K562 (cell line): ENCODE data around the gene FXYD1. TPM values are rescaled to one million over a fixed set of nuclear protein-coding genes. Genes with fewer than 3 reads are reported as not detected.

Experiments used
- ATF7 ChIP-seq: fragments of 450-650 bp; IDR thresholded peaks from 2 replicates; pipeline ENCODE4 v1.7.1; 2014; ENCODE audit warnings: mild to moderate bottlenecking, moderate library complexity
- ERF ChIP-seq: fragments of 450-650 bp; formaldehyde crosslinking; IDR thresholded peaks from 2 replicates; pipeline ENCODE4 v1.4.0; 2020; ENCODE audit warnings: mild to moderate bottlenecking, mixed read lengths
- GABPB1 ChIP-seq: sonication (generic); formaldehyde crosslinking; IDR thresholded peaks from 2 replicates; pipeline ENCODE4 v1.8.0; 2022; ENCODE audit warnings: mild to moderate bottlenecking, missing genetic modification reagents
- HDGF ChIP-seq: fragments of 450-650 bp; IDR thresholded peaks from 2 replicates; pipeline ENCODE4 v1.6.1; 2016
- HLTF ChIP-seq: fragments of 450-650 bp; IDR thresholded peaks from 2 replicates; pipeline ENCODE4 v1.6.1; 2016
- KLF13 ChIP-seq: fragments of 450-650 bp; IDR thresholded peaks from 2 replicates; pipeline ENCODE4 v1.6.1; 2016; ENCODE audit warnings: missing genetic modification characterization, low read depth, mild to moderate bottlenecking, missing compliant biosample characterization, moderate library complexity, borderline replicate concordance
- MEF2D ChIP-seq: conservative IDR thresholded peaks from 2 replicates; pipeline ENCODE4 v1.6.1; 2016; ENCODE audit warnings: low read depth, missing genetic modification characterization, missing compliant biosample characterization
- OTX1 ChIP-seq: fragments of 450-650 bp; formaldehyde crosslinking; IDR thresholded peaks from 2 replicates; pipeline ENCODE4 v1.4.0; 2022; ENCODE audit warnings: mild to moderate bottlenecking
- SUPT5H ChIP-seq: fragments of 450-650 bp; IDR thresholded peaks from 2 replicates; pipeline ENCODE4 v1.6.1; 2016
- TAF15 ChIP-seq: fragments of 200-400 bp; formaldehyde crosslinking; IDR thresholded peaks from 2 replicates; pipeline ENCODE4 v1.6.1; 2017; ENCODE audit warnings: mild to moderate bottlenecking, low read depth, low read length, moderate library complexity
- TEAD4 ChIP-seq, 2 experiments: sonication (generic) in 1 of 2; formaldehyde crosslinking in 1 of 2; IDR thresholded peaks; 2 replicates each; pipeline versions ENCODE4 v1.6.1 to v1.8.0; 2012 to 2022; ENCODE audit warnings: borderline replicate concordance in 1 of 2, inconsistent platforms in 1 of 2, low read length in 1 of 2, mild to moderate bottlenecking in 1 of 2, missing genetic modification reagents in 1 of 2
- TSC22D4 ChIP-seq: fragments of 450-650 bp; IDR thresholded peaks from 2 replicates; pipeline ENCODE4 v1.6.1; 2016; ENCODE audit warnings: missing genetic modification characterization, missing biosample characterization, control low read depth
- polyA plus RNA-seq, 8 experiments: library from polyadenylated mRNA; depleted of rRNA in 4 of 8; stranded (reverse) in 5 of 8; unstranded in 3 of 8; fragments of >200 nt; fragmentation: Nextera tagmentation in 2 of 8; fragmentation: Illumina TruSeq in 1 of 8; extraction: Ambion mirVana in 2 of 8; extraction: Trizol in 1 of 8; gene quantifications; 2 replicates each; pipeline versions ENCODE4 v1.2.1 to v1.2.3, GENCODE V29; 2011 to 2014; ENCODE audit warnings: inconsistent platforms in 1 of 8, missing spikeins in 1 of 8
- total RNA-seq, 7 experiments: library from RNA; depleted of rRNA in 6 of 7; stranded (reverse); fragments of >200 nt in 6 of 7; fragmentation: Illumina TruSeq in 2 of 7; extraction: Trizol in 2 of 7; gene quantifications; 2 replicates each; pipeline versions ENCODE4 v1.2.1 to v1.2.3, GENCODE V29; 2011 to 2021; ENCODE audit warnings: low replicate concordance in 1 of 7
- TF ChIP-seq, protein P1 (sequence below), 2 experiments: fragments of 450-650 bp; IDR thresholded peaks; 2 replicates each; pipeline ENCODE4 v1.6.1; 2016
- TF ChIP-seq, protein P2 (sequence below): sonication (generic); formaldehyde crosslinking; IDR thresholded peaks from 2 replicates; pipeline ENCODE4 v1.8.0; 2022; ENCODE audit warnings: missing genetic modification reagents, mild to moderate bottlenecking, moderate library complexity, borderline replicate concordance
- TF ChIP-seq, protein P3 (sequence below): sonication (generic); formaldehyde crosslinking; IDR thresholded peaks from 2 replicates; pipeline ENCODE4 v1.8.0; 2022; ENCODE audit warnings: mild to moderate bottlenecking, missing genetic modification reagents
- TF ChIP-seq, protein P4 (sequence below): fragments of 250-450 bp; sonication (Bioruptor Pico); IDR thresholded peaks from 2 replicates; pipeline ENCODE4 v1.4.0; 2020; ENCODE audit warnings: borderline replicate concordance

Gene FXYD1
- total and polyA plus RNA-seq, 9 of the 15 experiments (the other 6 are each of a cell fraction or from before 2014, with no cell fraction given): 0.40 to 3.2 (median 1.8) TPM; not detected in 3

DNA sequence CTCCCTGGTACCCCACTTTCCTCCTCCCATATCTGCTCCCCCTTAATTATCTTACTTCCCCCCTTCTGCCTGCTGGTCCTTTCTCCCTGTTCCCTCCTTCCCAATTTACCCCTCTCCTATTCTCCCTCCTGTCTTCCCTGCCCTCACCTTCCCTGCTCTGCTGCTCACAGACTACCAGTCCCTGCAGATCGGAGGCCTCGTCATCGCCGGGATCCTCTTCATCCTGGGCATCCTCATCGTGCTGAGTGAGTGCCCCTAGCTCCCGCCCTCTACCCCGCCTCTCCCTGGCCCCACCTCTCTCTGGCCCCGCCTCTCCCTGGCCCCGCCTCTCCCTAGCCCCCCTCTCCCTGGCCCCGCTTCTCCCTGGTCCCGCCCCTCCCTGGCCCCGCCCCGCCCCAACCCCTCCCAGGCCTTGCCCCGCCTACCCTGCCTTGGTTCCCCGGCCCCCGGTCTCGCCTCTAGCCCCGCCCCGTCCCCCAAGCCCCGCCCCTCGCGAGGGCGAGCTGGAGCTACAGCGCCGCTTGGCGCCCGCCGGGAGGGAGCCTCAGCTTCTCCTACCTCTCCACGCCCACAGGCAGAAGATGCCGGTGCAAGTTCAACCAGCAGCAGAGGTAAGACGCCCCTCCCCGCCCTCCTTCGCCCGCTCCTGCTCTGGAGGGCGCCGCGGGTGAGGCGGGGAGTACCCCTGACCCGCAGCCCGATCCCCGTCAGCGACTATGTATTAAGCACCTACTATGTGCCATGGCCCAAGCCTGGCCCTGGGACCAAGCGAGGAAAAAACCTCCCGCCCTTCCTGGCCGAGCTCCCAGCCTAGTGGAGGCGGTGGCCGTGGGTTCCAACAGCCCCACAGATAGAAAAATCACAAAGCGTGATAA lies 2.6 kb downstream of the FXYD1 start (continued):
- 0 out of 2 replicates have a peak, but pooled peaks have one; percentile 34 for TF ChIP-seq KLF13 (tag)
- TF ChIP-seq, protein P1, sequence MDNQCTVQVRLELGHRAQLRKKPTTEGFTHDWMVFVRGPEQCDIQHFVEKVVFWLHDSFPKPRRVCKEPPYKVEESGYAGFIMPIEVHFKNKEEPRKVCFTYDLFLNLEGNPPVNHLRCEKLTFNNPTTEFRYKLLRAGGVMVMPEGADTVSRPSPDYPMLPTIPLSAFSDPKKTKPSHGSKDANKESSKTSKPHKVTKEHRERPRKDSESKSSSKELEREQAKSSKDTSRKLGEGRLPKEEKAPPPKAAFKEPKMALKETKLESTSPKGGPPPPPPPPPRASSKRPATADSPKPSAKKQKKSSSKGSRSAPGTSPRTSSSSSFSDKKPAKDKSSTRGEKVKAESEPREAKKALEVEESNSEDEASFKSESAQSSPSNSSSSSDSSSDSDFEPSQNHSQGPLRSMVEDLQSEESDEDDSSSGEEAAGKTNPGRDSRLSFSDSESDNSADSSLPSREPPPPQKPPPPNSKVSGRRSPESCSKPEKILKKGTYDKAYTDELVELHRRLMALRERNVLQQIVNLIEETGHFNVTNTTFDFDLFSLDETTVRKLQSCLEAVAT (IDR thresholded peaks at IDR 0.05): peak in 1 of 2 experiments; percentile 50; a peak in 1 of 4 replicates
- peak; percentile 80; the same call in 1 of the 2 replicates for TF ChIP-seq OTX1 (CRISPR knock-in tag)
- TF ChIP-seq MEF2D (tag): no peak
- no peak for TF ChIP-seq TAF15
- peak; percentile 83; the same call in 1 of the 2 replicates for TF ChIP-seq TSC22D4 (tag)
- TF ChIP-seq, protein P2, sequence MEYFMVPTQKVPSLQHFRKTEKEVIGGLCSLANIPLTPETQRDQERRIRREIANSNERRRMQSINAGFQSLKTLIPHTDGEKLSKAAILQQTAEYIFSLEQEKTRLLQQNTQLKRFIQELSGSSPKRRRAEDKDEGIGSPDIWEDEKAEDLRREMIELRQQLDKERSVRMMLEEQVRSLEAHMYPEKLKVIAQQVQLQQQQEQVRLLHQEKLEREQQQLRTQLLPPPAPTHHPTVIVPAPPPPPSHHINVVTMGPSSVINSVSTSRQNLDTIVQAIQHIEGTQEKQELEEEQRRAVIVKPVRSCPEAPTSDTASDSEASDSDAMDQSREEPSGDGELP: peak; percentile 49; the same call in 1 of the 2 replicates
- TF ChIP-seq ERF (CRISPR knock-in tag): 0 out of 2 replicates have a peak, but pooled peaks have one; percentile 13
- no peak for TF ChIP-seq ATF7
- TF ChIP-seq, protein P3, sequence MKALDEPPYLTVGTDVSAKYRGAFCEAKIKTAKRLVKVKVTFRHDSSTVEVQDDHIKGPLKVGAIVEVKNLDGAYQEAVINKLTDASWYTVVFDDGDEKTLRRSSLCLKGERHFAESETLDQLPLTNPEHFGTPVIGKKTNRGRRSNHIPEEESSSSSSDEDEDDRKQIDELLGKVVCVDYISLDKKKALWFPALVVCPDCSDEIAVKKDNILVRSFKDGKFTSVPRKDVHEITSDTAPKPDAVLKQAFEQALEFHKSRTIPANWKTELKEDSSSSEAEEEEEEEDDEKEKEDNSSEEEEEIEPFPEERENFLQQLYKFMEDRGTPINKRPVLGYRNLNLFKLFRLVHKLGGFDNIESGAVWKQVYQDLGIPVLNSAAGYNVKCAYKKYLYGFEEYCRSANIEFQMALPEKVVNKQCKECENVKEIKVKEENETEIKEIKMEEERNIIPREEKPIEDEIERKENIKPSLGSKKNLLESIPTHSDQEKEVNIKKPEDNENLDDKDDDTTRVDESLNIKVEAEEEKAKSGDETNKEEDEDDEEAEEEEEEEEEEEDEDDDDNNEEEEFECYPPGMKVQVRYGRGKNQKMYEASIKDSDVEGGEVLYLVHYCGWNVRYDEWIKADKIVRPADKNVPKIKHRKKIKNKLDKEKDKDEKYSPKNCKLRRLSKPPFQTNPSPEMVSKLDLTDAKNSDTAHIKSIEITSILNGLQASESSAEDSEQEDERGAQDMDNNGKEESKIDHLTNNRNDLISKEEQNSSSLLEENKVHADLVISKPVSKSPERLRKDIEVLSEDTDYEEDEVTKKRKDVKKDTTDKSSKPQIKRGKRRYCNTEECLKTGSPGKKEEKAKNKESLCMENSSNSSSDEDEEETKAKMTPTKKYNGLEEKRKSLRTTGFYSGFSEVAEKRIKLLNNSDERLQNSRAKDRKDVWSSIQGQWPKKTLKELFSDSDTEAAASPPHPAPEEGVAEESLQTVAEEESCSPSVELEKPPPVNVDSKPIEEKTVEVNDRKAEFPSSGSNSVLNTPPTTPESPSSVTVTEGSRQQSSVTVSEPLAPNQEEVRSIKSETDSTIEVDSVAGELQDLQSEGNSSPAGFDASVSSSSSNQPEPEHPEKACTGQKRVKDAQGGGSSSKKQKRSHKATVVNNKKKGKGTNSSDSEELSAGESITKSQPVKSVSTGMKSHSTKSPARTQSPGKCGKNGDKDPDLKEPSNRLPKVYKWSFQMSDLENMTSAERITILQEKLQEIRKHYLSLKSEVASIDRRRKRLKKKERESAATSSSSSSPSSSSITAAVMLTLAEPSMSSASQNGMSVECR (CRISPR knock-in tag): 0 out of 2 replicates have a peak, but pooled peaks have one; percentile 57
- 0 out of 2 replicates have a peak, but pooled peaks have one; percentile 43 for TF ChIP-seq HDGF
- TF ChIP-seq HLTF: peak; percentile 82; the same call in 1 of the 2 replicates
- no peak for TF ChIP-seq SUPT5H
- TF ChIP-seq TEAD4 (IDR thresholded peaks at IDR 0.05; ENCODE audit: low read length): 0 out of 2 replicates have a peak, but pooled peaks have one; percentile 9
- 0 out of 2 replicates have a peak, but pooled peaks have one; percentile 49 for TF ChIP-seq TEAD4 (CRISPR knock-in tag; IDR thresholded peaks at IDR 0.05; ENCODE audit: borderline replicate concordance)
- TF ChIP-seq, protein P4, sequence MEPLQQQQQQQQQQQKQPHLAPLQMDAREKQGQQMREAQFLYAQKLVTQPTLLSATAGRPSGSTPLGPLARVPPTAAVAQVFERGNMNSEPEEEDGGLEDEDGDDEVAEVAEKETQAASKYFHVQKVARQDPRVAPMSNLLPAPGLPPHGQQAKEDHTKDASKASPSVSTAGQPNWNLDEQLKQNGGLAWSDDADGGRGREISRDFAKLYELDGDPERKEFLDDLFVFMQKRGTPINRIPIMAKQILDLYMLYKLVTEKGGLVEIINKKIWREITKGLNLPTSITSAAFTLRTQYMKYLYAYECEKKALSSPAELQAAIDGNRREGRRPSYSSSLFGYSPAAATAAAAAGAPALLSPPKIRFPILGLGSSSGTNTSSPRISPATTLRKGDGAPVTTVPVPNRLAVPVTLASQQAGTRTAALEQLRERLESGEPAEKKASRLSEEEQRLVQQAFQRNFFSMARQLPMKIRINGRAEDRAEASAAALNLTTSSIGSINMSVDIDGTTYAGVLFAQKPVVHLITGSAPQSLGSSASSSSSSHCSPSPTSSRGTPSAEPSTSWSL (CRISPR knock-in tag): peak; percentile 43; the same call in 1 of the 2 replicates
- peak; percentile 19; the same call in 1 of the 2 replicates for TF ChIP-seq GABPB1 (CRISPR knock-in tag)
